ENCODE data around the gene AOPEP. TPM values are rescaled to one million over a fixed set of nuclear protein-coding genes. Genes with fewer than 3 reads are reported as not detected.

The AOPEP gene
- total RNA-seq, 2 donors from 2014 or later: 12.4 to 12.9 TPM

GRCh38 chr9:94980947-94981722 is 254.6 kb downstream of the AOPEP start:
- Mint-ChIP-seq H3K4me1 (peaks cover 12% of the 10 kb centered on the region), H3K27me3 (no peaks in the 10 kb centered on the region), H3K4me3 (no peak overlapping the region), H3K36me3 (ENCODE audit: low read depth) (peaks cover 6% of the 10 kb centered on the region), H3K27ac (no peak overlapping the region)
- DNase-seq: no peak
- no peaks in the 10 kb centered on the region for H3K9me3 ChIP-seq (ENCODE audit: control insufficient read depth, low read length, poor library complexity, severe bottlenecking)
- ATAC-seq: no peak

GRCh38 chr9:94981723-94982090 is 255.2 kb downstream of the AOPEP start:
- Mint-ChIP-seq H3K36me3 (ENCODE audit: low read depth) (peaks cover 3% of the 10 kb centered on the region), H3K27me3 (no peaks in the 10 kb centered on the region), H3K4me1 (peaks cover 9% of the 10 kb centered on the region), H3K27ac (no peak overlapping the region), H3K4me3 (no peak overlapping the region)
- DNase-seq: no peak
- no peak for ATAC-seq
- H3K9me3 ChIP-seq (ENCODE audit: control insufficient read depth, low read length, poor library complexity, severe bottlenecking): no peaks in the 10 kb centered on the region

GRCh38 chr9:94982211-94982610 is 255.7 kb downstream of the AOPEP start:
- H3K27me3 Mint-ChIP-seq: no peaks in the 10 kb centered on the region
- H3K27ac Mint-ChIP-seq: peak overlapping the region; percentile 37
- no peak for ATAC-seq
- peaks cover 9% of the 10 kb centered on the region for H3K4me1 Mint-ChIP-seq
- H3K4me3 Mint-ChIP-seq: no peak overlapping the region
- H3K9me3 ChIP-seq (ENCODE audit: control insufficient read depth, low read length, poor library complexity, severe bottlenecking): no peaks in the 10 kb centered on the region
- no peak for DNase-seq
- H3K36me3 Mint-ChIP-seq (ENCODE audit: low read depth): peaks cover 6% of the 10 kb centered on the region

- ATAC-seq (no peak), DNase-seq (no peak)
- Mint-ChIP-seq H3K4me3 (no peak overlapping the region), H3K27ac (no peak overlapping the region), H3K27me3 (no peaks in the 10 kb centered on the region), H3K4me1 (peaks cover 7% of the 10 kb centered on the region), H3K36me3 (ENCODE audit: low read depth) (peaks cover 3% of the 10 kb centered on the region)
- no peaks in the 10 kb centered on the region for H3K9me3 ChIP-seq (ENCODE audit: control insufficient read depth, low read length, poor library complexity, severe bottlenecking)
Measured at GRCh38 chr9:94983552-94983951, 257.1 kb downstream of the AOPEP start.

GRCh38 chr9:94984891-94985476 is 258.5 kb downstream of the AOPEP start:
- H3K4me1 Mint-ChIP-seq: peaks cover 5% of the 10 kb centered on the region
- H3K4me3 Mint-ChIP-seq: no peak overlapping the region
- no peaks in the 10 kb centered on the region for H3K9me3 ChIP-seq (ENCODE audit: control insufficient read depth, low read length, poor library complexity, severe bottlenecking)
- H3K27ac Mint-ChIP-seq: no peak overlapping the region
- no peak for DNase-seq
- H3K36me3 Mint-ChIP-seq (ENCODE audit: low read depth): peaks cover 3% of the 10 kb centered on the region
- no peak for ATAC-seq
- no peaks in the 10 kb centered on the region for H3K27me3 Mint-ChIP-seq

- no peak for DNase-seq
- H3K9me3 ChIP-seq (ENCODE audit: control insufficient read depth, low read length, poor library complexity, severe bottlenecking): no peaks in the 10 kb centered on the region
- no peak for ATAC-seq
- Mint-ChIP-seq H3K36me3 (ENCODE audit: low read depth) (peaks cover 3% of the 10 kb centered on the region), H3K27me3 (no peaks in the 10 kb centered on the region), H3K4me1 (peaks cover 5% of the 10 kb centered on the region), H3K27ac (no peak overlapping the region), H3K4me3 (no peak overlapping the region)
Measured at GRCh38 chr9:94985649-94986048, 259.1 kb downstream of the AOPEP start.

GRCh38 chr9:94987731-94988130 is 261.2 kb downstream of the AOPEP start:
- H3K9me3 ChIP-seq (ENCODE audit: control insufficient read depth, low read length, poor library complexity, severe bottlenecking): no peaks in the 10 kb centered on the region
- ATAC-seq (no peak), DNase-seq (no peak)
- no peak overlapping the region for H3K27ac Mint-ChIP-seq
- no peaks in the 10 kb centered on the region for H3K27me3 Mint-ChIP-seq
- H3K4me3 Mint-ChIP-seq: no peak overlapping the region
- peaks cover 3% of the 10 kb centered on the region for H3K36me3 Mint-ChIP-seq (ENCODE audit: low read depth)
- peaks cover 2% of the 10 kb centered on the region for H3K4me1 Mint-ChIP-seq

GRCh38 chr9:94990897-94991561 is 264.5 kb downstream of the AOPEP start:
- no peaks in the 10 kb centered on the region for H3K9me3 ChIP-seq (ENCODE audit: control insufficient read depth, low read length, poor library complexity, severe bottlenecking)
- Mint-ChIP-seq H3K27me3 (no peaks in the 10 kb centered on the region), H3K27ac (no peak overlapping the region), H3K36me3 (ENCODE audit: low read depth) (peaks cover 3% of the 10 kb centered on the region), H3K4me3 (no peak overlapping the region), H3K4me1 (no peaks in the 10 kb centered on the region)
- ATAC-seq: no peak
- DNase-seq: no peak

GRCh38 chr9:94991961-94992907 is 265.7 kb downstream of the AOPEP start:
- no peaks in the 10 kb centered on the region for H3K9me3 ChIP-seq (ENCODE audit: control insufficient read depth, low read length, poor library complexity, severe bottlenecking)
- DNase-seq (no peak), ATAC-seq (no peak)
- no peaks in the 10 kb centered on the region for H3K4me1 Mint-ChIP-seq
- H3K27ac Mint-ChIP-seq: no peak overlapping the region
- H3K27me3 Mint-ChIP-seq: no peaks in the 10 kb centered on the region
- no peak overlapping the region for H3K4me3 Mint-ChIP-seq
- H3K36me3 Mint-ChIP-seq (ENCODE audit: low read depth): no peaks in the 10 kb centered on the region

GRCh38 chr9:94993160-94993820 is 266.8 kb downstream of the AOPEP start:
- Mint-ChIP-seq H3K4me1 (no peaks in the 10 kb centered on the region), H3K36me3 (ENCODE audit: low read depth) (no peaks in the 10 kb centered on the region), H3K27me3 (peaks cover 4% of the 10 kb centered on the region), H3K27ac (no peak overlapping the region), H3K4me3 (no peak overlapping the region)
- no peaks in the 10 kb centered on the region for H3K9me3 ChIP-seq (ENCODE audit: control insufficient read depth, low read length, poor library complexity, severe bottlenecking)
- DNase-seq (no peak), ATAC-seq (no peak)

GRCh38 chr9:94993821-94994165 is 267.3 kb downstream of the AOPEP start:
- H3K27ac Mint-ChIP-seq: no peak overlapping the region
- H3K9me3 ChIP-seq (ENCODE audit: control insufficient read depth, low read length, poor library complexity, severe bottlenecking): no peaks in the 10 kb centered on the region
- no peaks in the 10 kb centered on the region for H3K36me3 Mint-ChIP-seq (ENCODE audit: low read depth)
- ATAC-seq (no peak), DNase-seq (no peak)
- no peak overlapping the region for H3K4me3 Mint-ChIP-seq
- H3K4me1 Mint-ChIP-seq: no peaks in the 10 kb centered on the region
- H3K27me3 Mint-ChIP-seq: peaks cover 8% of the 10 kb centered on the region

GRCh38 chr9:94995048-94995693 is 268.7 kb downstream of the AOPEP start:
- Mint-ChIP-seq H3K36me3 (ENCODE audit: low read depth) (no peaks in the 10 kb centered on the region), H3K27ac (no peak overlapping the region), H3K4me1 (no peaks in the 10 kb centered on the region), H3K27me3 (peaks cover 13% of the 10 kb centered on the region), H3K4me3 (no peak overlapping the region)
- no peaks in the 10 kb centered on the region for H3K9me3 ChIP-seq (ENCODE audit: control insufficient read depth, low read length, poor library complexity, severe bottlenecking)
- ATAC-seq: no peak
- no peak for DNase-seq

Data from T-helper 17 cell (primary cell).